ENCODE results near the gene RNF151. TPM values are rescaled to one million over a fixed set of nuclear protein-coding genes. Genes with fewer than 3 reads are reported as not detected.

The RNF151 gene
- total and polyA plus RNA-seq, 2 of the 13 experiments (the other 11 are each of a cell fraction or from before 2014, with no cell fraction given) = not detected

GRCh38 chr16:1964506-1965395, 1.9 kb upstream of the RNF151 start, which contains the start of gene RPS2 (continued):
- 0 out of 2 replicates have a peak, but pooled peaks have one; percentile 46 for TF ChIP-seq ZBTB10 (CRISPR knock-in tag; IDR thresholded peaks at IDR 0.05; ENCODE audit: borderline replicate concordance)
- TF ChIP-seq RXRA (CRISPR knock-in tag; IDR thresholded peaks at IDR 0.05) = no peak; the same call in 1 of the 2 replicates
- TF ChIP-seq MTERF4 (CRISPR knock-in tag; IDR thresholded peaks at IDR 0.05) = 0 out of 2 replicates have a peak, but pooled peaks have one; percentile 34
- TF ChIP-seq HMGA1 (CRISPR knock-in tag; conservative IDR thresholded peaks at IDR 0.05) = no peak
- TF ChIP-seq ZNF160 (CRISPR knock-in tag; IDR thresholded peaks at IDR 0.05) = peak; percentile 66; the same call in 1 of the 2 replicates
- TF ChIP-seq ZNF788 (CRISPR knock-in tag; IDR thresholded peaks at IDR 0.05; ENCODE audit: borderline replicate concordance) = peak; percentile 75; the same call in 1 of the 2 replicates
- TF ChIP-seq ZNF274 (CRISPR knock-in tag; IDR thresholded peaks at IDR 0.05) = 0 out of 2 replicates have a peak, but pooled peaks have one; percentile 49
- no peak; the same call in 1 of the 2 replicates for TF ChIP-seq ZBTB26 (CRISPR knock-in tag; IDR thresholded peaks at IDR 0.05; ENCODE audit: borderline replicate concordance)
- TF ChIP-seq ZNF75D (CRISPR knock-in tag; IDR thresholded peaks at IDR 0.05; ENCODE audit: borderline replicate concordance) = no peak
- peak; percentile 65 for TF ChIP-seq TFE3 (CRISPR knock-in tag; IDR thresholded peaks at IDR 0.05)
- TF ChIP-seq NBN (conservative IDR thresholded peaks at IDR 0.05) = no peak
- TF ChIP-seq HIVEP1 (CRISPR knock-in tag; IDR thresholded peaks at IDR 0.05) = no peak
- peak; percentile 16 for TF ChIP-seq ZNF777 (CRISPR knock-in tag; IDR thresholded peaks at IDR 0.05)
- TF ChIP-seq ZNF562 (CRISPR knock-in tag; IDR thresholded peaks at IDR 0.05; ENCODE audit: borderline replicate concordance) = no peak
- peak; percentile 69 for TF ChIP-seq ASH2L (IDR thresholded peaks at IDR 0.05; ENCODE audit: insufficient read length, low read depth, low read length)
- 0 out of 2 replicates have a peak, but pooled peaks have one; percentile 28 for TF ChIP-seq ZFP82 (CRISPR knock-in tag; IDR thresholded peaks at IDR 0.05; ENCODE audit: borderline replicate concordance)
- TF ChIP-seq SAFB2 (CRISPR knock-in tag; IDR thresholded peaks at IDR 0.05; ENCODE audit: borderline replicate concordance, low read depth) = no peak; the same call in 1 of the 2 replicates
- no peak for TF ChIP-seq KMT2B (CRISPR knock-in tag; IDR thresholded peaks at IDR 0.05)
- peak; percentile 50; the same call in 1 of the 2 replicates for TF ChIP-seq NCOA2 (CRISPR knock-in tag; IDR thresholded peaks at IDR 0.05)

Data from HepG2 (cell line).